ENCODE measurements around the gene IRF4. TPM values are rescaled to one million over a fixed set of nuclear protein-coding genes. Genes with fewer than 3 reads are reported as not detected.

IRF4 gene
- total and polyA plus RNA-seq, 10 donors = 8.7 to 91.3 (median 46.3) TPM

- intact Hi-C loops (cut with DNase I; ENCODE audit: low total_unique reads) = no loop called here
- Histone ChIP-seq H3K27ac (no peak overlapping the region), H3K36me3 (no peaks in the 10 kb centered on the region), H3K9me3 (peaks cover 0 to 6% (median 0%) of the 10 kb centered on the region in 8 donors), H3K4me1 (no peaks in the 10 kb centered on the region), H3K27me3 (replicated peaks in 1 of 7) (peaks cover 0 to 4% (median 0%) of the 10 kb centered on the region in 7 donors), H3K4me3 (no peak overlapping the region)
- WGBS, 5 donors = 70 to 89% (median 84%) methylated on average over 9 to 13 of the region's 13 CpGs
- DNase-seq = peak; percentile 73
- TF ChIP-seq CTCF (IDR thresholded peaks at IDR 0.05 in 8 of 11, conservative IDR thresholded peaks at IDR 0.05 in 3 of 11) (no peak), POLR2A (IDR thresholded peaks at IDR 0.05) (no peak), POLR2AphosphoS5 (IDR thresholded peaks at IDR 0.05) (no peak)
These were observed 61.6 kb downstream of the IRF4 start for GRCh38 chr6:453152-453551.

- WGBS, 5 donors = 79 to 84% (median 82%) methylated on average over 5 of the region's 5 CpGs
- no peaks in the 10 kb centered on the region for H3K36me3 ChIP-seq
- DNase-seq = no peak
These were observed 62.8 kb downstream of the IRF4 start for GRCh38 chr6:454148-454991.

GRCh38 chr6:455006-455585 is 63.5 kb downstream of the IRF4 start:
- Histone ChIP-seq H3K27ac (no peak overlapping the region), H3K9me3 (peaks cover 0 to 11% (median 0%) of the 10 kb centered on the region in 8 donors), H3K36me3 (no peaks in the 10 kb centered on the region), H3K4me1 (no peaks in the 10 kb centered on the region), H3K4me3 (no peak overlapping the region), H3K27me3 (replicated peaks in 1 of 7) (peaks cover 0 to 4% (median 0%) of the 10 kb centered on the region in 7 donors)
- intact Hi-C loops (cut with DNase I; ENCODE audit: low total_unique reads) = no loop called here
- DNase-seq = no peak
- 80 to 87% (median 81%) methylated on average over 11 of the region's 11 CpGs for WGBS, 5 donors
- TF ChIP-seq POLR2A (IDR thresholded peaks at IDR 0.05) (no peak), POLR2AphosphoS5 (IDR thresholded peaks at IDR 0.05) (no peak), CTCF (IDR thresholded peaks at IDR 0.05 in 8 of 11, conservative IDR thresholded peaks at IDR 0.05 in 3 of 11) (no peak)

More at GRCh38 chr6:454148-454991, 62.8 kb downstream of the IRF4 start:
- H3K4me3 ChIP-seq = no peak overlapping the region
- no peaks in the 10 kb centered on the region for H3K4me1 ChIP-seq
- H3K27ac ChIP-seq = no peak overlapping the region
- TF ChIP-seq POLR2AphosphoS5 (IDR thresholded peaks at IDR 0.05) (no peak), POLR2A (IDR thresholded peaks at IDR 0.05) (no peak), CTCF (IDR thresholded peaks at IDR 0.05 in 8 of 11, conservative IDR thresholded peaks at IDR 0.05 in 3 of 11) (no peak)
- intact Hi-C loops (cut with DNase I; ENCODE audit: low total_unique reads) = no loop called here
- H3K27me3 ChIP-seq (replicated peaks in 1 of 7) = peaks cover 0 to 4% (median 0%) of the 10 kb centered on the region in 7 donors
- peaks cover 0 to 11% (median 0%) of the 10 kb centered on the region in 8 donors for H3K9me3 ChIP-seq

- H3K27ac ChIP-seq = no peak overlapping the region
- H3K4me1 ChIP-seq = no peaks in the 10 kb centered on the region
- H3K27me3 ChIP-seq (replicated peaks in 1 of 7) = peaks cover 0 to 4% (median 0%) of the 10 kb centered on the region in 7 donors
- 85 to 98% (median 90%) methylated on average over 8 of the region's 8 CpGs for WGBS, 5 donors
- peaks cover 0 to 11% (median 0%) of the 10 kb centered on the region in 8 donors for H3K9me3 ChIP-seq
- H3K36me3 ChIP-seq = no peaks in the 10 kb centered on the region
- TF ChIP-seq POLR2AphosphoS5 (IDR thresholded peaks at IDR 0.05) = no peak
- no peak for TF ChIP-seq POLR2A (IDR thresholded peaks at IDR 0.05)
- no peak for TF ChIP-seq CTCF (IDR thresholded peaks at IDR 0.05 in 8 of 11, conservative IDR thresholded peaks at IDR 0.05 in 3 of 11)
- DNase-seq = no peak
- H3K4me3 ChIP-seq = no peak overlapping the region
- intact Hi-C loops (cut with DNase I; ENCODE audit: low total_unique reads) = no loop called here
These were observed 64.3 kb downstream of the IRF4 start for GRCh38 chr6:455835-456234.
